IMR-90 (cell line): ENCODE results near the gene VPS18. TPM values are rescaled to one million over a fixed set of nuclear protein-coding genes. Genes with fewer than 3 reads are reported as not detected.
A peak's percentile ranks its signal among the peaks of the same experiment; 100 is the strongest.

Source experiments
- ATAC-seq: fragments of 200-7000 bp; cut with Tn5 transposase; 2 replicates; pipeline ENCODE4 v1.9.1; 2020; ENCODE audit warnings: low read depth, mild to moderate bottlenecking, moderate library complexity
- BruUV-seq: library from RNA; stranded (reverse); fragments of 400-500 nt; replicated peaks from 2 replicates; lab custom pipeline; 2021; lab: Mats Ljungman, UMichigan
- CTCF ChIA-PET: fragments of 300-600 bp; formaldehyde crosslinking; extraction: SDS; loops from one replicate; lab custom pipeline; 2021; ENCODE audit warnings: antibody characterized with exemption; lab: Yijun Ruan, JAX
- POLR2A ChIA-PET: fragments of 300-600 bp; sonication (Branson Sonifier 250); formaldehyde crosslinking; loops from one replicate; lab custom pipeline; 2022; ENCODE audit warnings: antibody characterized with exemption; ENCODE audit not compliant: unreplicated experiment; lab: Charles Lee
- DNase-seq: peaks from one replicate; pipeline ENCODE4 v3.0.0; 2013
- H2AFZ ChIP-seq: replicated peaks from 2 replicates; pipeline ENCODE3; 2013; ENCODE audit warnings: low read length, mild to moderate bottlenecking; ENCODE audit not compliant: poor library complexity
- H2AK5ac ChIP-seq: 2 replicates; pipeline ENCODE4 v1.6.1; 2013; ENCODE audit warnings: low read depth, low read length, inconsistent platforms
- H2AK9ac ChIP-seq: replicated peaks from 2 replicates; pipeline ENCODE3; 2013; ENCODE audit warnings: mild to moderate bottlenecking, low read depth, low read length, moderate library complexity; ENCODE audit not compliant: poor library complexity
- H2BK120ac ChIP-seq: 2 replicates; pipeline ENCODE4 v1.6.1; 2013; ENCODE audit warnings: low read depth, low read length, inconsistent platforms
- H2BK15ac ChIP-seq: 3 replicates; pipeline ENCODE4 v1.6.1; 2013; ENCODE audit warnings: low read depth, low read length, inconsistent platforms
- H2BK20ac ChIP-seq: 2 replicates; pipeline ENCODE4 v1.6.1; 2013; ENCODE audit warnings: low read depth, mild to moderate bottlenecking, inconsistent platforms, low read length, moderate library complexity
- H2BK5ac ChIP-seq: 2 replicates; pipeline ENCODE4 v1.6.1; 2013; ENCODE audit warnings: mild to moderate bottlenecking, low read depth, low read length, inconsistent platforms; ENCODE audit not compliant: poor library complexity, severe bottlenecking
- H3K14ac ChIP-seq: replicated peaks from 2 replicates; pipeline ENCODE4 v1.6.1; 2013; ENCODE audit warnings: low read depth, low read length, inconsistent platforms
- H3K18ac ChIP-seq: 2 replicates; pipeline ENCODE4 v1.6.1; 2013; ENCODE audit warnings: low read depth, low read length, control low read depth
- H3K23ac ChIP-seq: 2 replicates; pipeline ENCODE4 v1.6.1; 2013; ENCODE audit warnings: low read depth, low read length, inconsistent platforms
- H3K27ac ChIP-seq: 2 replicates; pipeline ENCODE4 v1.5.1; 2013; ENCODE audit warnings: mild to moderate bottlenecking, control low read depth, low read length; ENCODE audit not compliant: insufficient read depth
- H3K27me3 ChIP-seq: 2 replicates; pipeline ENCODE4 v1.6.1; 2013; ENCODE audit warnings: low read length; ENCODE audit not compliant: control insufficient read depth, insufficient read depth
- H3K36me3 ChIP-seq: 2 replicates; pipeline ENCODE4 v1.6.1; 2013; ENCODE audit warnings: low read length, mixed read lengths; ENCODE audit not compliant: control insufficient read depth, insufficient read depth
- H3K4ac ChIP-seq: 2 replicates; pipeline ENCODE4 v1.6.1; 2013; ENCODE audit warnings: low read depth, low read length, inconsistent platforms
- H3K4me1 ChIP-seq: 2 replicates; pipeline ENCODE4 v1.6.1; 2013; ENCODE audit warnings: low read length, mixed read lengths; ENCODE audit not compliant: control insufficient read depth, insufficient read depth
- H3K4me2 ChIP-seq: 2 replicates; pipeline ENCODE4 v1.6.1; 2013; ENCODE audit warnings: low read depth, mild to moderate bottlenecking, control low read depth, low read length, moderate library complexity
- H3K4me3 ChIP-seq: 2 replicates; pipeline ENCODE4 v1.5.1; 2013; ENCODE audit warnings: low read depth, mild to moderate bottlenecking, control low read depth, low read length, moderate library complexity; ENCODE audit not compliant: insufficient read depth
- H3K56ac ChIP-seq: 2 replicates; pipeline ENCODE4 v1.6.1; 2013; ENCODE audit warnings: low read length, inconsistent platforms; ENCODE audit not compliant: insufficient read depth; ENCODE audit errors: extremely low read depth
- H3K79me1 ChIP-seq, 2 experiments: 2 replicates each; pipeline ENCODE4 v1.6.1; 2013; ENCODE audit warnings: low read length in 2 of 2, inconsistent platforms in 1 of 2, low read depth in 1 of 2
- H3K9ac ChIP-seq: 2 replicates; pipeline ENCODE4 v1.6.1; 2013; ENCODE audit warnings: low read depth, low read length, control low read depth
- H3K9me1 ChIP-seq: 2 replicates; pipeline ENCODE4 v1.6.1; 2013; ENCODE audit warnings: low read length, inconsistent platforms; ENCODE audit not compliant: insufficient read depth
- H3K9me3 ChIP-seq: 2 replicates; pipeline ENCODE4 v1.6.1; 2013; ENCODE audit warnings: low read length; ENCODE audit not compliant: control insufficient read depth, insufficient read depth
- H4K20me1 ChIP-seq: 2 replicates; pipeline ENCODE4 v1.6.1; 2013; ENCODE audit warnings: low read length, inconsistent platforms; ENCODE audit not compliant: insufficient read depth
- H4K5ac ChIP-seq: 2 replicates; pipeline ENCODE4 v1.6.1; 2013; ENCODE audit warnings: mild to moderate bottlenecking, low read depth, low read length, control low read depth
- H4K8ac ChIP-seq, 2 experiments: 2 replicates each; pipeline ENCODE4 v1.6.1; 2013; ENCODE audit warnings: low read depth in 2 of 2, low read length in 2 of 2, control low read depth in 1 of 2, inconsistent platforms in 1 of 2
- H4K91ac ChIP-seq: 2 replicates; pipeline ENCODE4 v1.6.1; 2013; ENCODE audit warnings: low read depth, low read length, inconsistent platforms; ENCODE audit not compliant: insufficient read depth
- BHLHE40 ChIP-seq: fragments of 150-350 bp; IDR thresholded peaks from 2 replicates; pipeline ENCODE4 v1.6.1; 2016; ENCODE audit warnings: mild to moderate bottlenecking, low read depth, low read length
- CHD1 ChIP-seq: IDR thresholded peaks from 2 replicates; pipeline ENCODE4 v1.6.1; 2012; ENCODE audit warnings: low read depth, low read length, improper control_type of control experiment
- FOS ChIP-seq: fragments of 150-350 bp; IDR thresholded peaks from 2 replicates; pipeline ENCODE4 v1.6.1; 2016; ENCODE audit warnings: low read depth, low read length
- MAFK ChIP-seq: IDR thresholded peaks from 2 replicates; pipeline ENCODE4 v1.6.1; 2012; ENCODE audit warnings: low read depth, low read length, improper control_type of control experiment
- MAZ ChIP-seq: IDR thresholded peaks from 2 replicates; pipeline ENCODE4 v1.6.1; 2012; ENCODE audit warnings: low read depth, mild to moderate bottlenecking, low read length, improper control_type of control experiment, moderate library complexity, borderline replicate concordance
- MXI1 ChIP-seq: IDR thresholded peaks from 2 replicates; pipeline ENCODE4 v1.6.1; 2012; ENCODE audit warnings: low read depth, mild to moderate bottlenecking, low read length, moderate library complexity, borderline replicate concordance
- NFE2L2 ChIP-seq: fragments of 150-350 bp; IDR thresholded peaks from 2 replicates; pipeline ENCODE4 v1.6.1; 2016; ENCODE audit warnings: low read depth, mild to moderate bottlenecking, low read length
- RAD21 ChIP-seq: IDR thresholded peaks from 2 replicates; pipeline ENCODE4 v1.6.1; 2012; ENCODE audit warnings: low read length, improper control_type of control experiment
- RFX5 ChIP-seq: IDR thresholded peaks from 2 replicates; pipeline ENCODE4 v1.8.0; 2012; ENCODE audit warnings: low read depth, mild to moderate bottlenecking, low read length, moderate library complexity
- SMC3 ChIP-seq: fragments of 150-350 bp; IDR thresholded peaks from 2 replicates; pipeline ENCODE4 v1.6.1; 2016; ENCODE audit warnings: low read depth, mild to moderate bottlenecking, antibody characterized with exemption, low read length, moderate library complexity
- WGBS, 2 experiments: methylation state at CpG; one replicate each; pipeline versions ENCODE4 v1.1.5 to v1.1.7; 2013; ENCODE audit warnings: missing lambda C conversion rate in 2 of 2; ENCODE audit not compliant: insufficient read length in 1 of 2; ENCODE audit errors: extremely low coverage in 2 of 2; 5-methylcytosine and 5-hydroxymethylcytosine counted together
- dilution Hi-C: fragments of 300-500 bp; cut with HindIII; formaldehyde crosslinking; loops from one replicate; pipeline ENCODE4 v1.14.3; 2018; ENCODE audit warnings: low sequenced_read_pairs; ENCODE audit not compliant: unreplicated experiment
- in situ Hi-C: fragments of 300-500 bp; cut with MboI; formaldehyde crosslinking; loops from 3 replicates; pipeline ENCODE4 v1.14.3; 2019; ENCODE audit warnings: low sequenced_read_pairs, inconsistent platforms, mixed read lengths
- intact Hi-C: fragments of 100-400 bp; cut with micrococcal nuclease; formaldehyde crosslinking; loops from 2 replicates; pipeline ENCODE4 v1.10.0; 2022
- polyA plus RNA-seq, 3 experiments: library from polyadenylated mRNA; depleted of rRNA; stranded (reverse); fragments of >200 nt; gene quantifications; 2 replicates each; pipeline ENCODE4 v1.2.3, GENCODE V29; 2012; ENCODE audit warnings: low replicate concordance in 1 of 3
- total RNA-seq: library from RNA; depleted of rRNA; stranded (reverse); fragments of >200 nt; gene quantifications from 2 replicates; pipeline ENCODE4 v1.2.3, GENCODE V29; 2012
- TF ChIP-seq, protein P1 (sequence below): fragments of 150-350 bp; IDR thresholded peaks from 2 replicates; pipeline ENCODE4 v1.6.1; 2017; ENCODE audit warnings: mild to moderate bottlenecking, antibody characterized with exemption, low read length, low read depth
- TF ChIP-seq, protein P2 (sequence below): fragments of 150-350 bp; IDR thresholded peaks from 2 replicates; pipeline ENCODE4 v1.6.1; 2016; ENCODE audit warnings: low read depth, mild to moderate bottlenecking, low read length, moderate library complexity, borderline replicate concordance

Gene VPS18
- total and polyA plus RNA-seq, 2 of the 4 experiments (the other 2 are of a cell fraction): 19.3 to 32.3 TPM

DNA sequence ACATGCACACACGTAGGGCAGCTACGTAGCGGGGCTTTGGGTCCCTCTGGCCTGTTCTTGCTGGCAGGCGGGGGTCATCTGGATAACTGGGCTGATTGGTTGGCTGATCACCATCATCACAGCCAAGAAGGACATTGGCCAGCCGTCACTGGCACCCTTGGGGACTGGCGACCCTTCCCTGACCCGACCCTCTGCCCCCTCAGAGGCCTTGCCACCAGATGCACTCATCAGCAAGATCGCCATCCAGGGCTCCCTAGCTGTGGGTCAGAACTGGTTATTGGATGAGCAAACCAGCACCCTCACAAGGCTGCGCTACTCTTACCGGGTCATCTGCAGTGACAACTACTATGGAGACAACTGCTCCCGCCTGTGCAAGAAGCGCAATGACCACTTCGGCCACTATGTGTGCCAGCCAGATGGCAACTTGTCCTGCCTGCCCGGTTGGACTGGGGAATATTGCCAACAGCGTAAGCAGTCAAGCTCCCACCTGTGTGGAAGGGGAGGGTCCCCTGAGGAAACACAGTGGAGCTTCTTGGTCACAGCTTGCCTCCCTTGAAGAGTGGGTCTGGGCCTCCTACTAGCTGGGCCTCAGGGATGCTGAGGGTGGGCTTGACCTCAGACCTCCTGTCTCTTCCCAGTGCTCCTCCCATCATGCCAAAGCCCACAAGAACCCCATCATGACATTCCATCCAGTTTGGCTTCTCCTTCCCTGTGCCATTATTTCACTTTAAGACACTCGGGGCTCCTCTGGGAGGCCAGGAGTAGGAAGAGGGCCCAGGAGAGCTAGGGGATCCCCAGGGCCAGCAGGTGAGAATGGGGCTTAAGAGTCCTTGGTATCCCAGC, 37.3 kb downstream of the VPS18 start:
- POLR2A ChIA-PET: no interaction called here
- Histone ChIP-seq H3K9me3 (no peaks in the 10 kb centered on the region), H3K9me1 (peaks cover 16% of the 10 kb centered on the region), H3K23ac (peak overlapping the region; percentile 85), H3K4ac (peak overlapping the region; percentile 76), H3K4me1 (peaks cover 19% of the 10 kb centered on the region), H2BK15ac (0 out of 3 replicates have a peak overlapping the region, but pooled peaks have one; percentile 67), H3K27ac (no peak overlapping the region), H4K8ac (peak overlapping the region in 1 of 2 experiments; percentile 35; a peak in 1 of 4 replicates), H2AK9ac (peak overlapping the region; percentile 90), H4K91ac (peak overlapping the region; percentile 17; the same call in 1 of the 2 replicates), H3K4me2 (peak overlapping the region; percentile 99), H2BK120ac (peak overlapping the region; percentile 23; the same call in 1 of the 2 replicates), H4K5ac (no peak overlapping the region), H3K14ac (peak overlapping the region; percentile 78), H2AK5ac (peak overlapping the region; percentile 75), H3K4me3 (peak overlapping the region; percentile 85; the same call in 1 of the 2 replicates), H3K56ac (no peak overlapping the region; the same call in 1 of the 2 replicates), H3K18ac (no peak overlapping the region), H2AFZ (peak overlapping the region; percentile 74), H2BK5ac (no peak overlapping the region), H3K27me3 (peaks cover 16% of the 10 kb centered on the region), H3K36me3 (peaks cover 8% of the 10 kb centered on the region; the same call in 1 of the 2 replicates), H3K79me1 (peaks cover 0 to 64% of the 10 kb centered on the region in 2 experiments; a peak in 3 of 4 replicates), H3K9ac (peak overlapping the region; percentile 66; the same call in 1 of the 2 replicates), H2BK20ac (no peak overlapping the region; the same call in 1 of the 2 replicates), H4K20me1 (peaks cover 44% of the 10 kb centered on the region)
- intact Hi-C loops (no loop called here), in situ Hi-C loops (no loop called here), dilution Hi-C loops (no loop called here)
- BruUV-seq: no TSS peak
- ATAC-seq: no peak
- DNase-seq: no peak
- TF ChIP-seq CHD1 (no peak), MXI1 (no peak), BHLHE40 (no peak), SMC3 (no peak), RFX5 (no peak), MAZ (no peak), FOS (no peak), NFE2L2 (no peak), MAFK (no peak), RAD21 (no peak)
- TF ChIP-seq, protein P1, sequence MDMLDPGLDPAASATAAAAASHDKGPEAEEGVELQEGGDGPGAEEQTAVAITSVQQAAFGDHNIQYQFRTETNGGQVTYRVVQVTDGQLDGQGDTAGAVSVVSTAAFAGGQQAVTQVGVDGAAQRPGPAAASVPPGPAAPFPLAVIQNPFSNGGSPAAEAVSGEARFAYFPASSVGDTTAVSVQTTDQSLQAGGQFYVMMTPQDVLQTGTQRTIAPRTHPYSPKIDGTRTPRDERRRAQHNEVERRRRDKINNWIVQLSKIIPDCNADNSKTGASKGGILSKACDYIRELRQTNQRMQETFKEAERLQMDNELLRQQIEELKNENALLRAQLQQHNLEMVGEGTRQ: no peak
- TF ChIP-seq, protein P2, sequence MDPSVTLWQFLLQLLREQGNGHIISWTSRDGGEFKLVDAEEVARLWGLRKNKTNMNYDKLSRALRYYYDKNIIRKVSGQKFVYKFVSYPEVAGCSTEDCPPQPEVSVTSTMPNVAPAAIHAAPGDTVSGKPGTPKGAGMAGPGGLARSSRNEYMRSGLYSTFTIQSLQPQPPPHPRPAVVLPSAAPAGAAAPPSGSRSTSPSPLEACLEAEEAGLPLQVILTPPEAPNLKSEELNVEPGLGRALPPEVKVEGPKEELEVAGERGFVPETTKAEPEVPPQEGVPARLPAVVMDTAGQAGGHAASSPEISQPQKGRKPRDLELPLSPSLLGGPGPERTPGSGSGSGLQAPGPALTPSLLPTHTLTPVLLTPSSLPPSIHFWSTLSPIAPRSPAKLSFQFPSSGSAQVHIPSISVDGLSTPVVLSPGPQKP: no peak
- CTCF ChIA-PET: interaction anchor here (0.7 to 1.6 kb wide), 6 partner anchors 10 to 254 kb away, joined by 3 to 12 read pairs (median 4); no protein-coding TSS in a partner anchor
- 74% methylated on average over 11 of the region's 16 CpGs; no CpG with 5 or more reads in 1 of the 2 experiments for WGBS, 2 experiments
